G401 (cell line): ENCODE measurements around the gene PRDM16. TPM values are rescaled to one million over a fixed set of nuclear protein-coding genes. Genes with fewer than 3 reads are reported as not detected.

Experiments
- DNase-seq: peaks from one replicate; pipeline ENCODE4 v3.0.0-alpha.2; 2015; ENCODE audit warnings: low spot score
- in situ Hi-C: cut with HindIII; loops from 2 replicates; pipeline ENCODE4 v1.10.0; 2016; ENCODE audit warnings: low sequenced_read_pairs, mixed read lengths
- total RNA-seq: library from RNA; depleted of rRNA; stranded (reverse); fragments of >200 nt; shearing (Covaris generic); gene quantifications from 2 replicates; pipeline ENCODE4 v1.2.3, GENCODE V29; 2014; rRNA removed

The PRDM16 gene
- total RNA-seq, 1 experiment from 2014 or later, result 2.8 TPM

DNA sequence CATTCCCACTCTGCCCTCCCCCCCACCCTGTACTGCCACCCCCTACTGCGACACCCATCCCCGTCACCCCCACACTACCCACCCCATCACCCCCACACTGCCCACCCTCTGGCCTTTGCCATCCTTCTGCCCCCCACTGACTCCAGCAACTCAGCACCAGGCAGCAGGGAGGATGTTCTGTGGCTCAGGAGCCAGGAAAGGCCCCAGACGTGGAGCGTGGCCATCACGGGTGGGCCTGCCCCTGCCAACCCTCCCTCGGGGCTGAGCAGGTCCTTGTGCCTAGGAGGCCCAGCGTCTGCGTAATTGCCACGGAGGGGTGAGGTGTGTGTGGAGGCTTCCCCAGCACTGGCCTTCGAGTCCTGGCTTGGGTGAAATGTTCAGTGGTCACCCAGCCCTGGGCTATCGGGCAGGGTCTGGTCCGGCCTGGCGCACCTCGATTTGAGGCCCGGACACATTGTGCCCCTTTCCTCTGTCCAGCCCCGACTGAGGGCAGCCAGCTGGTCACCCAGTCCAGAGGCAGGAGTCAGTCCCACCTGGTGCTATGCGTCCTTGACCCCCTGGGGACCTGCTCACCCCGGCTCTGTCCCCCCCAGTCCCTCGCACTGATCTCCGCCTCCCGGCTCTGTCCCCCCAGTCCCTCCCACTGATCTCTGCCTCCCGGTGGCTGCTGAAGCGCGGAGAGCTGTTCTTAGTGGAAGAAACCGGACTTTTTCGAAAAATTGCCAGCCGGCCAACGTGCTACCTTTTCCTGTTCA, 408.4 kb downstream of the PRDM16 start:
- no peak for DNase-seq

GRCh38 chr1:3478187-3478586, 409.2 kb downstream of the PRDM16 start:
- no peak for DNase-seq
- in situ Hi-C loops, result no loop called here

More for the DNA sequence above, 408.4 kb downstream of the PRDM16 start:
- in situ Hi-C loops, result no loop called here

- in situ Hi-C loops, result no loop called here
- no peak for DNase-seq
Observed at GRCh38 chr1:3479511-3480368, 410.7 kb downstream of the PRDM16 start.

DNA sequence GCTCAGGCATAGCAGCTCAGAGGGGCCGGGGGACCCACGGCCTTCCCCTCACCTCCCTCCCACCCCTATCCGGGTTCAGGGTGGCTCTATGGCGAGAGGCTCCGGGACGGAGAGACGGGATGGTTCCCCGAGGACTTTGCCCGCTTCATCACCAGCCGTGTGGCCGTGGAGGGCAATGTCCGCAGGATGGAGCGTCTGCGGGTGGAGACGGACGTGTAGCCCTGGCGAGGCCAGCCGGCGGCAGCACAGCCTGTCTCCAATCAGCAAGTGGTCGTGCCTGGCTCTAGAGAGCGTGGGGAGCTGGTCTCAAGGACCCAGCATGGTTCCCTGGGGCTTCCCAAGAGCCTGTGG, 411.3 kb downstream of the PRDM16 start:
- in situ Hi-C loops, result no loop called here
- no peak for DNase-seq

GRCh38 chr1:3481046-3481445, 412.0 kb downstream of the PRDM16 start:
- no peak for DNase-seq
- in situ Hi-C loops, result no loop called here

DNA sequence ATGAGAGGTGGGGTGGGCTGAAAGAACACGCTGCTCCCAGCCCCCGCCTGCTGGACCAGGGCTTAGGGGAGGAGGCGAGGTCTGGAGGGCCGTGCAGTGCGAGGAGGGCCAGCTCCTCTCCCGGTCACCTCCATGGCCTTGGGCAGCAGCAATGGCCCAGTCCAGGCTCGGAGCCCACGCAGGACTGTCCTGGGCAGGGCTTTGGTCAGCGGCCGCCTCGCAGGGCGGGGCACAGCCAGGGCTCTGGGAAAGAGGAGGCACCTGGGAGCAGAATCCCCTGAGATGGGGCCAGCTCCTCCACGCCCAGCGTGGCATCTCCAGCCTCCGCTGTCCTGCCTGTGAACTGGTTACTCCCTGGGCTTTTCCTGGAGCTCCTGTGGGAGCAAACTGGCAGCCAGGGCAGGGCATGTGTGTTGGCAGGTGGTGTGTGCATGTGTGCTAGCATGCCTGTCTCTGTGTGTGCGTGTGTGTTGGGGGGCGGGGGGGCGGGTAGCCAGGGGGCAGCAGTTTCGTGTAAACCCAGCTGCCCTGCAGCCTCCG, 412.9 kb downstream of the PRDM16 start:
- in situ Hi-C loops, result no loop called here
- no peak for DNase-seq

DNA sequence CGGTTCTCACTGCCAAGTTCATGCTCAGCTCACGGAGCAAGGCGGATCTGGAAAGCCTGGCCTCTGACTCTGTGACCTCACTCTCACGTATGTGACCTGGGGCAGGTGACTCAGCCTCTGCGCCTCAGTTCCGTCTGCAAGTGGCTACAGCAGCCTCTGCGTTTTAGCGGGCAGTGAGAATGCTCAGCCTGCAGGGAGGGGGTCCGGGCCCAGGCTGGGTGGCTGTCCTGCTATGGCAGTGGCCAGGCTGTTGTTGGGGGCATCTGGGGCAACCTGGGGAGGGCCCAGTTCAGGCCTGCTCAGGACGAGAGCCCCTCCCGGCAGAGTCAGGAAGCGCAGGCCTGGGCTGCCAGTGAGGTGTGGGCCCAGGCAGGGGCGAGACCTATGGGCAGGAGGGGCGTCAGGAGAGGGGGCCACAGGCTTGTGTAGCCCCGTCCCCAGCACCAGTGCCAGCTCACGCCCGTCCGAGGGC, 413.4 kb downstream of the PRDM16 start:
- in situ Hi-C loops, result no loop called here
- no peak for DNase-seq

DNA sequence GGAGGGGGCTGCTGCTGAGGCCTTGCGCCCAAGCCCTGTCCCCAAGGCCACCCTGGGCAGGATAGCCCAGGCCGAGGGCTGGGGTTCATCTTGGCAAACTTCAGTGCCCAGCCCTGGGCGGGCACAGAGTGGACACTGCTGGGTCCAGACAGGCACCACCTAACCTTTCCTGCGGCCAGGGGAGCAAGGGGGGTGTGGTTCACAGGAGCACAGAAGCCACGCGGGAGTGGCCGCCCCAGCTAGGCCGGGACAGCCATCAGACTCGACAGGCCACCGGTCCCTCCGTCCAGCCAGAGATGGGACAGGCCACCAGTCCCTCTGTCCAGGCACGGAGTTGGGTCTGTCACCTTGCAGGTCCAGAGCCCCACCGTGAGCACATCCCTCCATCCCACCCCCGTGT, 414.4 kb downstream of the PRDM16 start:
- in situ Hi-C loops, result no loop called here
- DNase-seq, result no peak

GRCh38 chr1:3483801-3484444, 414.9 kb downstream of the PRDM16 start:
- in situ Hi-C loops, result no loop called here
- DNase-seq, result no peak

DNA sequence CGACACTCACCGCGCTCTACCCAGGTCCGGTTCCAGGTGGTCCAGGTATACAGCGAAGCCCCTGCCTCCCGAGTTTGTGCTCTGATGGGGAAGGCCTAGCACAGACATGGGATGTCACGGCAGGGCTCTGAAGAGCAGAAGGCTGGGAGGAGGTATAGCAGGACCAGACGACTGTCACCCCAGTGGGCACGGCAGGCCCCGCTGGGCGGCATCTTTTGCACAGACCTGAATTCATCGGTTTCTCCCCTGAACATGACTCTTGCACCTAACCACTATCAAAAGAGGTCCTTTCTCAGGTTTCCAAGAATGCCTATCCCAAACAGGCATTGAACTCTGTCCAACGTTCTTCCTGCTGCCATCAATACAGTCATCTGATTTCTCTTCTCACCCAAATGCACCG, 416.0 kb downstream of the PRDM16 start:
- in situ Hi-C loops, result no loop called here
- no peak for DNase-seq

Other genes with a start within 250 kb of the PRDM16 start
- gene ACTRT2, start 47.7 kb upstream of the PRDM16 start, total RNA-seq, result not detected in 2 replicates